Measurements from ENCODE around the gene MEGF9. TPM values are rescaled to one million over a fixed set of nuclear protein-coding genes. Genes with fewer than 3 reads are reported as not detected.

The MEGF9 gene
- total and polyA plus RNA-seq, 2 donors (not counting 1 experiment from before 2014, with no cell fraction given): 3.5 to 11.3 TPM

GRCh38 chr9:120619751-120620655, 94.3 kb downstream of the MEGF9 start:
- Histone ChIP-seq H3K36me3 (replicated peaks in 1 of 2; ENCODE audit: control extremely low read depth in 1 of 2, control insufficient read depth in 1 of 2, extremely low read depth in 1 of 2, insufficient read depth in 2 of 2, low read length in 1 of 2) (no peaks in the 10 kb centered on the region), H3K9ac (ENCODE audit: low read length) (no peak overlapping the region)
- POLR2A ChIA-PET: no interaction called here

More at GRCh38 chr9:120619751-120620655, 94.3 kb downstream of the MEGF9 start:
- Mint-ChIP-seq H3K4me1 (peaks cover 2% of the 10 kb centered on the region), H3K9me3 (ENCODE audit: insufficient read depth) (no peaks in the 10 kb centered on the region), H3K4me3 (no peak overlapping the region), H3K27me3 (no peaks in the 10 kb centered on the region), H3K27ac (no peak overlapping the region)
- H2AFZ ChIP-seq (ENCODE audit: insufficient read depth, low read depth, low read length, poor library complexity, severe bottlenecking): peak overlapping the region; percentile 21
- H4K20me1 ChIP-seq (ENCODE audit: control insufficient read depth, insufficient read depth, low read length, poor library complexity, severe bottlenecking): no peaks in the 10 kb centered on the region
- TF ChIP-seq CTCF (IDR thresholded peaks at IDR 0.05) (peak; percentile 97), EZH2 (IDR thresholded peaks at IDR 0.05; ENCODE audit: borderline replicate concordance, insufficient read depth, low read depth, low read length, poor library complexity, severe bottlenecking) (no peak)
- no peaks in the 10 kb centered on the region for H3K4me1 ChIP-seq (ENCODE audit: control insufficient read depth in 2 of 2, insufficient read depth in 2 of 2, low read length in 2 of 2)
- H3K9me3 ChIP-seq (ENCODE audit: control extremely low read depth in 1 of 3, control insufficient read depth in 2 of 3, insufficient read depth in 1 of 3, low read length in 2 of 3): no peaks in the 10 kb centered on the region
- H3K79me2 ChIP-seq (ENCODE audit: control insufficient read depth, insufficient read depth, low read length): no peaks in the 10 kb centered on the region
- CTCF ChIA-PET: interaction anchor here (0.6 to 1.8 kb wide), 20 partner anchors 8 to 780 kb away, joined by 3 to 14 read pairs (median 4); partner anchors contain the start of gene FBXW2
- no peak overlapping the region for H3K27ac ChIP-seq (ENCODE audit: low read length in 2 of 2)
- no peaks in the 10 kb centered on the region for H3K27me3 ChIP-seq (replicated peaks in 1 of 4; ENCODE audit: control extremely low read depth in 1 of 4, control insufficient read depth in 3 of 4, insufficient read depth in 4 of 4, low read length in 3 of 4)
- WGBS (ENCODE audit: insufficient coverage): 95% methylated on average over 2 of the region's 8 CpGs
- no peak overlapping the region for H3K4me2 ChIP-seq (replicated peaks; ENCODE audit: low read depth, low read length, poor library complexity, severe bottlenecking)
- DNase-seq: peak; percentile 71
- intact Hi-C loops (cut with micrococcal nuclease): loop anchor here (2.0 to 5.0 kb wide), 3 partner anchors 95 to 782 kb away; partner anchors contain the start of gene MEGF9
- no peak overlapping the region for H3K4me3 ChIP-seq (ENCODE audit: control extremely low read depth in 1 of 5, extremely low read depth in 1 of 5, insufficient read depth in 1 of 5, low read depth in 2 of 5, low read length in 4 of 5)
- ATAC-seq (ENCODE audit: low read depth): peak; percentile 68
